PC-3 (cell line): ENCODE results near the gene OR13J1. TPM values are rescaled to one million over a fixed set of nuclear protein-coding genes. Genes with fewer than 3 reads are reported as not detected.
A peak's percentile ranks its signal among the peaks of the same experiment; 100 is the strongest.

Experiments
- ATAC-seq: fragments of 200-7000 bp; cut with Tn5 transposase; 2 replicates; pipeline ENCODE4 v1.9.1; 2020; ENCODE audit warnings: mild to moderate bottlenecking, moderate library complexity
- BruUV-seq: library from RNA; stranded (reverse); fragments of 400-500 nt; replicated peaks from 2 replicates; lab custom pipeline; 2021; lab: Mats Ljungman, UMichigan
- CTCF ChIA-PET: fragments of 300-600 bp; sonication (Branson Sonifier 250); formaldehyde crosslinking; loops from one replicate; lab custom pipeline; 2022; ENCODE audit warnings: antibody characterized with exemption; lab: Charles Lee
- POLR2A ChIA-PET: fragments of 300-600 bp; sonication (Branson Sonifier 250); formaldehyde crosslinking; loops from one replicate; lab custom pipeline; 2022; ENCODE audit warnings: antibody characterized with exemption; ENCODE audit not compliant: unreplicated experiment; lab: Charles Lee
- DNase-seq: peaks from one replicate; pipeline ENCODE4 v3.0.0-alpha.2; 2015
- H2AFZ ChIP-seq: fragments of 300-600 bp; sonication (generic); 2 replicates; pipeline ENCODE4 v1.6.0; 2016; ENCODE audit warnings: antibody characterized with exemption, low read length
- H3F3A ChIP-seq: fragments of 300-600 bp; sonication (generic); one replicate; pipeline ENCODE4 v1.6.0; 2017; ENCODE audit warnings: antibody characterized with exemption, low read length, control low read depth, mild to moderate bottlenecking; ENCODE audit not compliant: unreplicated experiment
- H3K27ac ChIP-seq: fragments of 300-600 bp; sonication (generic); 2 replicates; pipeline ENCODE4 v1.5.1; 2016; ENCODE audit warnings: mild to moderate bottlenecking, low read length
- H3K27me3 ChIP-seq: fragments of 300-600 bp; sonication (generic); 2 replicates; pipeline ENCODE4 v1.6.1; 2016; ENCODE audit warnings: low read length, mixed read lengths
- H3K36me3 ChIP-seq: fragments of 300-600 bp; sonication (generic); 2 replicates; pipeline ENCODE4 v1.6.1; 2016; ENCODE audit warnings: low read depth, mixed run types, low read length, mixed read lengths
- H3K4me1 ChIP-seq: fragments of 300-600 bp; sonication (generic); 2 replicates; pipeline ENCODE4 v1.5.1; 2016; ENCODE audit warnings: low read length; ENCODE audit not compliant: insufficient read depth
- H3K4me2 ChIP-seq: fragments of 300-600 bp; sonication (generic); 2 replicates; pipeline ENCODE4 v1.6.0; 2016; ENCODE audit warnings: low read length
- H3K4me3 ChIP-seq: fragments of 300-600 bp; sonication (generic); 2 replicates; pipeline ENCODE4 v1.5.1; 2016; ENCODE audit warnings: mild to moderate bottlenecking, low read length, mixed read lengths
- H3K79me2 ChIP-seq: fragments of 300-600 bp; sonication (generic); 2 replicates; pipeline ENCODE4 v1.6.1; 2017; ENCODE audit warnings: low read length, mixed read lengths
- H3K9ac ChIP-seq: fragments of 300-600 bp; sonication (generic); 2 replicates; pipeline ENCODE4 v1.6.0; 2016; ENCODE audit warnings: mild to moderate bottlenecking, low read length
- H3K9me2 ChIP-seq: fragments of 300-600 bp; sonication (generic); replicated peaks from 2 replicates; pipeline ENCODE4 v1.6.1; 2016; ENCODE audit warnings: mixed run types, low read length, mixed read lengths
- H3K9me3 ChIP-seq: fragments of 300-600 bp; sonication (generic); 2 replicates; pipeline ENCODE4 v1.6.1; 2016; ENCODE audit warnings: low read length, mixed read lengths
- H4K20me1 ChIP-seq: fragments of 300-600 bp; sonication (generic); 2 replicates; pipeline ENCODE4 v1.6.1; 2016; ENCODE audit warnings: low read length, mixed read lengths
- EZH2 ChIP-seq: fragments of 300-600 bp; sonication (generic); IDR thresholded peaks from one replicate; pipeline ENCODE4 v1.6.1; 2017; ENCODE audit warnings: antibody characterized with exemption, mild to moderate bottlenecking, low read length; ENCODE audit not compliant: unreplicated experiment
- EZH2phosphoT487 ChIP-seq: fragments of 300-600 bp; sonication (generic); IDR thresholded peaks from 2 replicates; pipeline ENCODE4 v1.6.1; 2018; ENCODE audit warnings: mild to moderate bottlenecking, antibody characterized with exemption, low read length, borderline replicate concordance
- intact Hi-C: fragments of 100-400 bp; cut with micrococcal nuclease; formaldehyde crosslinking; loops from 2 replicates; pipeline ENCODE4 v1.9.0; 2023
- total RNA-seq: library from RNA; depleted of rRNA; stranded (reverse); fragments of >200 nt; gene quantifications from 2 replicates; pipeline ENCODE4 v1.2.3, GENCODE V29; 2014
- TF ChIP-seq, protein P1 (sequence below): fragments of 300-600 bp; sonication (generic); conservative IDR thresholded peaks from 2 replicates; pipeline ENCODE4 v1.5.1; 2017; ENCODE audit warnings: antibody characterized with exemption, low read depth, mild to moderate bottlenecking, low read length

The OR13J1 gene
- total RNA-seq, 1 experiment from 2014 or later: not detected

GRCh38 chr9:35905051-35905781 is 35.0 kb upstream of the OR13J1 start:
- Histone ChIP-seq H2AFZ (peak overlapping the region; percentile 28; the same call in 1 of the 2 replicates), H3K4me2 (peak overlapping the region; percentile 71), H3K9me2 (no peaks in the 10 kb centered on the region), H3K4me3 (peak overlapping the region; percentile 11; the same call in 1 of the 2 replicates), H3K36me3 (no peaks in the 10 kb centered on the region), H3K79me2 (peaks cover 10% of the 10 kb centered on the region), H3K27ac (peak overlapping the region; percentile 94), H4K20me1 (no peaks in the 10 kb centered on the region), H3K27me3 (no peaks in the 10 kb centered on the region), H3K9me3 (no peaks in the 10 kb centered on the region), H3K9ac (peak overlapping the region; percentile 32; the same call in 1 of the 2 replicates), H3F3A (peaks cover 11% of the 10 kb centered on the region), H3K4me1 (peaks cover 65% of the 10 kb centered on the region)
- no peak for TF ChIP-seq EZH2phosphoT487
- TF ChIP-seq, protein P1, sequence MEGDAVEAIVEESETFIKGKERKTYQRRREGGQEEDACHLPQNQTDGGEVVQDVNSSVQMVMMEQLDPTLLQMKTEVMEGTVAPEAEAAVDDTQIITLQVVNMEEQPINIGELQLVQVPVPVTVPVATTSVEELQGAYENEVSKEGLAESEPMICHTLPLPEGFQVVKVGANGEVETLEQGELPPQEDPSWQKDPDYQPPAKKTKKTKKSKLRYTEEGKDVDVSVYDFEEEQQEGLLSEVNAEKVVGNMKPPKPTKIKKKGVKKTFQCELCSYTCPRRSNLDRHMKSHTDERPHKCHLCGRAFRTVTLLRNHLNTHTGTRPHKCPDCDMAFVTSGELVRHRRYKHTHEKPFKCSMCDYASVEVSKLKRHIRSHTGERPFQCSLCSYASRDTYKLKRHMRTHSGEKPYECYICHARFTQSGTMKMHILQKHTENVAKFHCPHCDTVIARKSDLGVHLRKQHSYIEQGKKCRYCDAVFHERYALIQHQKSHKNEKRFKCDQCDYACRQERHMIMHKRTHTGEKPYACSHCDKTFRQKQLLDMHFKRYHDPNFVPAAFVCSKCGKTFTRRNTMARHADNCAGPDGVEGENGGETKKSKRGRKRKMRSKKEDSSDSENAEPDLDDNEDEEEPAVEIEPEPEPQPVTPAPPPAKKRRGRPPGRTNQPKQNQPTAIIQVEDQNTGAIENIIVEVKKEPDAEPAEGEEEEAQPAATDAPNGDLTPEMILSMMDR: no peak
- no peak for TF ChIP-seq EZH2
- ATAC-seq (peak; percentile 21), DNase-seq (peak; percentile 71)
- no TSS peak for BruUV-seq
- CTCF ChIA-PET: interaction anchor here (1.0 kb wide), 1 partner anchor 102 kb away, joined by 3 read pairs; no protein-coding TSS in a partner anchor
- intact Hi-C loops: no loop called here
- POLR2A ChIA-PET: no interaction called here

DNA sequence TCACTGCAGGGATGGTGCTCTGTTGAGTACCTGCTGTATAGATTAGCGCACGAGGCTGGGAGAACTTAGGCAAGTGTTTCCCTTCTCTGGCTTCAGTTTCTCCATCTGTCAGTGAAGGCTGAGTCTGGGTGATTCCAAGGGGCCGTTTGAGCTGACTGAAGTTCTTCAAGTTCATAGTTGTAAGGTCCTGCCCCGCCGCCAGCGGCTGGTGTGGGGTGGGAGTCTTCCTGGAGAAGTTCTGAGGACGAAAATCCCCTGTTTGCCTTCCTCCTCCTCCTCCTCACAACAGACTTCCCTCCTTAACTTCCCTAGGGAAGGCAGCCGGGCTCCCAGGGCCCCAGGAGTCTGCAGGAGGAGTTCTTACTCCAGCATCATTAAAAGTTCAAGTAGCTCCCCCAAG is 34.1 kb upstream of the OR13J1 start:
- Histone ChIP-seq H3K79me2 (peaks cover 10% of the 10 kb centered on the region), H3K9me3 (no peaks in the 10 kb centered on the region), H3K4me3 (no peak overlapping the region), H3K36me3 (no peaks in the 10 kb centered on the region), H3K4me2 (no peak overlapping the region), H3F3A (peaks cover 11% of the 10 kb centered on the region), H2AFZ (no peak overlapping the region), H3K27me3 (no peaks in the 10 kb centered on the region), H3K9ac (no peak overlapping the region), H3K27ac (no peak overlapping the region), H3K4me1 (peaks cover 56% of the 10 kb centered on the region), H4K20me1 (no peaks in the 10 kb centered on the region), H3K9me2 (no peaks in the 10 kb centered on the region)
- intact Hi-C loops: loop anchor here (5.0 kb wide), 1 partner anchor 118 kb away; no protein-coding TSS in a partner anchor
- no TSS peak for BruUV-seq
- CTCF ChIA-PET: no interaction called here
- no peak for DNase-seq
- POLR2A ChIA-PET: no interaction called here
- TF ChIP-seq EZH2: no peak
- TF ChIP-seq, protein P1: no peak
- no peak for TF ChIP-seq EZH2phosphoT487
- no peak for ATAC-seq
